ENCODE data around the gene CXXC1. TPM values are rescaled to one million over a fixed set of nuclear protein-coding genes. Genes with fewer than 3 reads are reported as not detected.

The CXXC1 gene
- total and polyA plus RNA-seq, 4 donors = 39.2 to 77.5 (median 70.4) TPM

DNA sequence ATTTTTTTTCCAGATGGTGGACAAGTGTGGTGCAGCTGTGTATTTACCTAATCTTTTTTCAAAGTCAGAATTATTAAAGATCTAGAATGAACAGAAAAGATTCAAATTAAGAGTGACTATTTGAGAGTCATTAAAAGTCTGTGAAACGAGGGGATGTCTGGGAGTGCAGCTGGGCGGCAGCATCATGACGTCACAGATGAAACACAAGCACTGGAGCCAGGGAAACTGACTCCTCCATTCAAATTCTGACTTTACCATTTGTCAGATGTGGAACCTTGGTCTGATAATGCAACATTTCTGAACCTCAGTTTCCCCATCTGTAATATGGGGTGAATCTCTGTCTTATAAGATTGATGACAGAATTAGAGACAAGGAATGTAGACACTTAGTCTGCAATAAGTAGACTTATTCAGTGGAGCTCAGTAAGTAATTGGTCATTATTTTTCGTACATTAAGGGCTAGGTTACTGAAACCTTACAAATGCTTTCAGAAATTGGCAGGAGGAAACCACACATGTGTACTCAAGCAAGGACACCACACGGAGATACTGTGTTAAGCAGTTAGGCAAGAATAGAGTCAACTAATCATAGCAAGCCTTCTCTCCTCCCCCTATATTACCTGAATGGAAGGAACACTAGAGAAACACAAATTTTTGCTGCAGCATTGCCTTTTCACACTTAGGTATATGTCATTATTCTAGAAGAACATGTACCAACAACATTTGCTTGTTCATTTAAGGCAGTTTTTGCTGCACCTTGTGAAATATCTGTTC is 27.8 kb upstream of the CXXC1 start:
- no peak overlapping the region for H3K4me3 ChIP-seq
- H3K9ac ChIP-seq (ENCODE audit: insufficient read depth in 1 of 2, low read length in 2 of 2) = no peak overlapping the region
- no peaks in the 10 kb centered on the region for H3K9me3 ChIP-seq (ENCODE audit: control insufficient read depth in 4 of 4, insufficient read depth in 3 of 4, low read length in 3 of 4)
- no peak for DNase-seq
- WGBS, 2 donors = 62 to 67% methylated on average over 5 of the region's 5 CpGs
- TF ChIP-seq, protein P1, sequence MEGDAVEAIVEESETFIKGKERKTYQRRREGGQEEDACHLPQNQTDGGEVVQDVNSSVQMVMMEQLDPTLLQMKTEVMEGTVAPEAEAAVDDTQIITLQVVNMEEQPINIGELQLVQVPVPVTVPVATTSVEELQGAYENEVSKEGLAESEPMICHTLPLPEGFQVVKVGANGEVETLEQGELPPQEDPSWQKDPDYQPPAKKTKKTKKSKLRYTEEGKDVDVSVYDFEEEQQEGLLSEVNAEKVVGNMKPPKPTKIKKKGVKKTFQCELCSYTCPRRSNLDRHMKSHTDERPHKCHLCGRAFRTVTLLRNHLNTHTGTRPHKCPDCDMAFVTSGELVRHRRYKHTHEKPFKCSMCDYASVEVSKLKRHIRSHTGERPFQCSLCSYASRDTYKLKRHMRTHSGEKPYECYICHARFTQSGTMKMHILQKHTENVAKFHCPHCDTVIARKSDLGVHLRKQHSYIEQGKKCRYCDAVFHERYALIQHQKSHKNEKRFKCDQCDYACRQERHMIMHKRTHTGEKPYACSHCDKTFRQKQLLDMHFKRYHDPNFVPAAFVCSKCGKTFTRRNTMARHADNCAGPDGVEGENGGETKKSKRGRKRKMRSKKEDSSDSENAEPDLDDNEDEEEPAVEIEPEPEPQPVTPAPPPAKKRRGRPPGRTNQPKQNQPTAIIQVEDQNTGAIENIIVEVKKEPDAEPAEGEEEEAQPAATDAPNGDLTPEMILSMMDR (IDR thresholded peaks at IDR 0.05; ENCODE audit: control extremely low read depth, extremely low read depth) = no peak
- H3K27me3 ChIP-seq (ENCODE audit: control insufficient read depth in 3 of 3, insufficient read depth in 3 of 3, low read length in 2 of 3) = peaks cover 0 to 4% (median 0%) of the 10 kb centered on the region in 3 donors
- H3K36me3 ChIP-seq (ENCODE audit: control insufficient read depth in 4 of 4, insufficient read depth in 4 of 4, low read length in 4 of 4) = no peaks in the 10 kb centered on the region
- no peak overlapping the region for H3K27ac ChIP-seq (ENCODE audit: low read depth in 1 of 2, low read length in 1 of 2)
- no peak for ATAC-seq (ENCODE audit: insufficient read depth, low FRiP score)
- H3K4me1 ChIP-seq (ENCODE audit: control insufficient read depth in 5 of 5, insufficient read depth in 5 of 5, low read length in 5 of 5) = no peaks in the 10 kb centered on the region

DNA sequence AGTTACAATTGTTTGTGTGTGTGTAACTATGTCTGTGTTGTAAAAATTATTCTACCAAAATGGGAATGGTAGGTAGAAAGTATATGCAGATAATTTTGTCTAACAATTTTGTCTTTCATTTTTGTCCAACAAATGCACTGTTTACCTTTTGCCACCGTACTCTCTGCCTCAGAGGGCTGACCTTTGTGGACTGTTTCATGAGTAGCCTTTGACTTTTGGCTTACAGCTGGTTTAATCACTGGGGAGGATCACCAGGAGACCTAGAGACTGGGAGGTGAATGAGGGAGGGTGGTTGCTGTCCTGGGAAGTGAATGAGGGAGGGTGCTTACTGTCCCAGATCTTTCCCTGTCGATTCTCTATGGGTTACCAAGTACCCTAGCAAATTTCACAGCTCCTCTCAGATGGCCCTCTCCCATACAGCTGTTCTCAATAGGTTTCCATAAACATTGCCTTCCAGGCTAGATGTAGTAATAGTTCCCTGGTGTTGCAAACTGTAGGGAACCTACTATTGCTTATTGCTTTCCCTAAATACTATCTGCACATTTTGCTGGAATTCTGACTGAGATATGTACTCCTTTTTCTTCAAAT is 26.5 kb upstream of the CXXC1 start:
- no peaks in the 10 kb centered on the region for H3K36me3 ChIP-seq (ENCODE audit: control insufficient read depth in 4 of 4, insufficient read depth in 4 of 4, low read length in 4 of 4)
- TF ChIP-seq, protein P1 (IDR thresholded peaks at IDR 0.05; ENCODE audit: control extremely low read depth, extremely low read depth) = no peak
- H3K27me3 ChIP-seq (ENCODE audit: control insufficient read depth in 3 of 3, insufficient read depth in 3 of 3, low read length in 2 of 3) = peaks cover 0 to 7% (median 0%) of the 10 kb centered on the region in 3 donors
- DNase-seq (no peak), ATAC-seq (ENCODE audit: insufficient read depth, low FRiP score) (no peak)
- H3K27ac ChIP-seq (ENCODE audit: low read depth in 1 of 2, low read length in 1 of 2) = no peak overlapping the region
- H3K4me1 ChIP-seq (ENCODE audit: control insufficient read depth in 5 of 5, insufficient read depth in 5 of 5, low read length in 5 of 5) = no peaks in the 10 kb centered on the region
- H3K9ac ChIP-seq (ENCODE audit: insufficient read depth in 1 of 2, low read length in 2 of 2) = no peak overlapping the region
- no peak overlapping the region for H3K4me3 ChIP-seq
- 47 to 59% methylated on average over 2 of the region's 2 CpGs for WGBS, 2 donors
- H3K9me3 ChIP-seq (ENCODE audit: control insufficient read depth in 4 of 4, insufficient read depth in 3 of 4, low read length in 3 of 4) = no peaks in the 10 kb centered on the region

DNA sequence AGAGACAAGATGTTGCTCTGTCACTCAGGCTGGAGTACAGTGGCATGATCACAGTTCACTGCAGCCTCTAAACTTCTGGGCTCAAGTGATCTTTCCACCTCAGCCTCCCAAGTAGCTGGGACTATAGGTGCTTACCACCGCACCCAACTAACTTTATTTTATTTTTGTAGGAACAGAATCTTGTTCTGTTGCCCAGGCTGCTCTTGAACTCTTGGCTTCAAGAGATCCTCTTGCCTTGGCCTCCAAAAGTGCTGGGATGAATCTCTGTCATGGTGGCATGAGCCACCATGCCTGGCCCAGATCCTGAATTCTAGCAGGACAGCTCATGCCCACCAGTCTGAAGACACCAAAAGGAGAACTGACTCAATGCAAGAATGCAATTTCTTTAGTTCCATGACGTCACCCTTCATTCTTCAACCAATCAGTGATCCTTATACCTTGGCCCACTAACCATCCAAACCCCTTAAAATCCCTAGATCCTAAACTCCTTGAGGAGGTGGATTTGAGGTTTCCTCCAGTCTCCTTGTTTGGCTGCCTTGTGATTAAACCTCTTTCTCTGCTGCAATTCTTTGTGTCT is 25.6 kb upstream of the CXXC1 start:
- DNase-seq = no peak
- TF ChIP-seq, protein P1 (IDR thresholded peaks at IDR 0.05; ENCODE audit: control extremely low read depth, extremely low read depth) = no peak
- no peak overlapping the region for H3K4me3 ChIP-seq
- no peaks in the 10 kb centered on the region for H3K36me3 ChIP-seq (ENCODE audit: control insufficient read depth in 4 of 4, insufficient read depth in 4 of 4, low read length in 4 of 4)
- H3K9me3 ChIP-seq (ENCODE audit: control insufficient read depth in 4 of 4, insufficient read depth in 3 of 4, low read length in 3 of 4) = no peaks in the 10 kb centered on the region
- H3K4me1 ChIP-seq (ENCODE audit: control insufficient read depth in 5 of 5, insufficient read depth in 5 of 5, low read length in 5 of 5) = peaks cover 0 to 1% (median 0%) of the 10 kb centered on the region in 5 donors
- H3K27ac ChIP-seq (ENCODE audit: low read depth in 1 of 2, low read length in 1 of 2) = no peak overlapping the region
- no peak for ATAC-seq (ENCODE audit: insufficient read depth, low FRiP score)
- WGBS, 2 donors = 85 to 87% methylated on average over 2 of the region's 2 CpGs
- H3K9ac ChIP-seq (ENCODE audit: insufficient read depth in 1 of 2, low read length in 2 of 2) = no peak overlapping the region
- H3K27me3 ChIP-seq (ENCODE audit: control insufficient read depth in 3 of 3, insufficient read depth in 3 of 3, low read length in 2 of 3) = peaks cover 0 to 4% (median 0%) of the 10 kb centered on the region in 3 donors
